GM19043 (cell line): ENCODE data around the gene MPZL3.
A peak's percentile ranks its signal among the peaks of the same experiment; 100 is the strongest.

Experiments used
- ATAC-seq: cut with Tn5 transposase; IDR thresholded peaks from one replicate; pipeline ENCODE4 v1.9.1; 2021; ENCODE audit warnings: low read depth; ENCODE audit not compliant: unreplicated experiment

The MPZL3 gene

DNA sequence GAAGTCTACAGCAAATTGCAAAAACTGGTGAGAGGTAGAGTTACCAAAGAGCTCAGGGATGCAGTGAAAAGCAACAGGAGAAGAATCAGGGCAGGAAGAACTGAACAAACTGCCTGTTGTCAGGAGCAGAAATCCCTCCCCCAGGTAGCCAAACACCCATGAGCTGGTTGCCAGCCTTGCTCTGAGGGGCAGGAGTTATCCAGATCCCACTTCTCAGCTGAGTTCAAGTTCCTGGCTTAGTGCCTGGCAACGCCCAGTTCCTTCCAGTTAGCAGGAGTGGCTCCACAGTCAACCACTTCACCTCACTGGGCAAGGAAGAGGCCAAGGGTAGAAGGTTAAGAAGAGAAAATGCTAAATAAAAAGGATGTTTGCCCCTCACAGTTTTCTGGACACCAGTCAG, 13.8 kb upstream of the MPZL3 start:
- no peak for ATAC-seq

DNA sequence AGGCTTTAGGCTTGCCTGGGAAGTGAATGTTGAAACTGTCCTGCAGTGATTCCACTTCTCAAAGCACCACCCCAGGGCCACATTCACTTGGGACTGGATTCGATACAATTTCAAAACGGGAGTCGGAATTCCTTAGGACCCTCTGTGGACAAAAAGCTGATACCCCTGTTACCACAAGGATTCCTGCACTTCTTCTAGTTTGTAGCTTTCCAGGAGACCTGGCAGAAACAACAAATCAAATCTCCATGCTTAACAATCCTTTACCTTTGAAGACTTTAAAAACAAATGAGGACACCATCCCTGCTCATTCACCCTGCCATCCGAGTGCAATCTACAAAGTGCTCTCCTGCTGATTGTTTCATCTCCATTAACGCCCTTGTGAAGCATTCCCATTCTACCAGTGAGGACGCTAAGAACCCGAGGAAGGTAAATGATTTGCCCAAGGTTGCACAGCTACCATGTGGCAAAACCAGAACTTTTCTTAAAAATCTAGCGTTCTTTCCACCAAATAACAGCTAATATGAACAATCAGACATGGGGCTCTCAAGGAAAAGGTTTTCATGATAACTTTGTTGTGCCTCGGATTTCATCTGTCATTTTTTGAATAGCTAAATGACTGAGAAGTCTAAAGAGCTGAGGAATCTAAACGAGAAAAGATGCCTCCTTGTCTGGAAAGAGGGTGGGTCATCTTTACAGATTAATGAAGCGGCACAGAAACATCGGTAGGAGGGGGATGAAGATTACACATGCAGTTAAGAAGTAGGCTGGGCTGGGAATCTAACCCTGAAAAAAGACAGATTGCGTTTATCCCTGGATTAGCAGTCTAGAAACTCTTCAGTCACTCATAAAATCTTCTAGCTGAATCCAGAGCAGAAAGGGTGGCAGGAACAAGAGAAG, 12.7 kb upstream of the MPZL3 start:
- ATAC-seq, result no peak

DNA sequence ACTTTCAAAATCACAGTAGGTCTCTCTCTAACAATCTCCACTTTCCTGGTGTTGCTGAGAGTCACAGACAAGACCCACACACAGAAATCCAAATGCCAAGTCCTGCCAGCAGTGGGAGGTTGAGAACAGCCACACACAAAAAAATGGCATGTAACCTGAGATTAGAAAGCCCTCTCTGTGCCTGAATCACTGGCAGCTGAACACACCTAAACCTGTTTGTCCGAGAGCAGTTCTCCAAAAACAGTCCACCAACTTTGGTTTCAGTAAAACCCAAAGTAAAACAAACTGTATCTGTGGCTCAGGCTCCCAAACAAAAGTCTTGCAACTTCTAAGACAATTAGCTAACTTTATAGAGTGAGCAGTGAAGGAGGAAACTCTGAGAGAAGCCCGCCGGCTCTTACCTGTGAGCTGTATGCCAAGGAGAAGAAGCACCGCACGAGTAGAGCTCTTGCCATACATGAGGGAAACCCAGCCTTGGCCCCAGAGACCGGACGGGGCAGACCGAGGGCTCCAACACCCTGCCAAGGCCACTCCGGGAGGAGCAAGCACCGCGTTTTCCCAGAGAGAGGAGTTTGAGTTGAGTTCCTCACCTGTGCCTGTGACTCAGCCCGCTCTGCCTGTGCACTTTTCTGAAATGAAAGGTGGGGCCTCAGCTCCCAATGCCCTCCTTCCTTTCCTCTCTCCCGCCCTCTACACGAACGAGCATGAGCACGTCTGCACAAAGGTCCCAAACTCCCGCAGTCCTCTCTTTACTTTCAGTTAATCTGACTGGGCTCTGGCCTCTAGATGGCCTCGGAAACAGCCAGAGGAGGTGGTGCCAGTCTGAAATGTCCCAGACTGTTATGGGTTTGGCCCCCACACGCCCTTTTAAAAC, 11.8 kb upstream of the MPZL3 start, which contains the start of gene MPZL2:
Gene MPZL2 (minus strand): TSS at position 603 of the 874 bp plus-strand sequence. CDS start 144 bp downstream, at position 459.
- ATAC-seq, result no peak

DNA sequence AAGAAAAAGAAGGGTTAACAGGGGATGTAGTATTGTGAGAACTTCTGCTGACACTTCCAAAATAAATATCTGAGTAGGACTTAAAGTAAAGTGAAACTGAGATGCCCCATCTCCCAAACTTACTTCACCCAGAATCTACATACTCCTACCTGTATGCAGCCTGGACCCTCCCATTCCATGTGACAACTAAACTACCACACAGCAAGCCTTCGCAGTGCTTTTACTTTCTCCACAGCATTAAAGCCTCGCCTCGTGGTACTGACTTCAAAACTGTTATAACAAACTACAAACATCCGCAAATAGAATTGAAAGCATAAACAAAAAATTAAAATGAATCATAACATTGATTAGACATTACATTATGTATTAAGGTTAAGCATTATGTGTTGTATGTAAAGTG, 10.9 kb upstream of the MPZL3 start:
- no peak for ATAC-seq

DNA sequence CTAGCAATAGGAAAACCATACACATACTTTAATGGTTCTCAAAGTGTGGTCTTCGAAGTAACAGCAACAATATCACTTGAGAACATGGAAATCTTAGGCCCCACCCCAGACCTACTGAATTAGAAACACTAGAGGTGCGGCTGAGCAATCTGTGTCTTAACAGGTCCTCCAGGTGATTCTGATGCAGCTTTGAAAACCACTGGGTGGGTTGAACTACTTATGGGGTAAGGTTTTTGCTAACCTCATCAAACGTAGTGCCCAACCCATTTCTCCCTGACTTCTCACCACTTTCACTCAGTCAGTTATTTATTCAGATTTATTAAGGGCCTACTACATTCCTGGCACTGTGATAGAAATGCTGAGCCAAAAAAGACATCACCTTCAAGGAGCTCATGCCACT, 8.2 kb upstream of the MPZL3 start:
- ATAC-seq, result no peak

DNA sequence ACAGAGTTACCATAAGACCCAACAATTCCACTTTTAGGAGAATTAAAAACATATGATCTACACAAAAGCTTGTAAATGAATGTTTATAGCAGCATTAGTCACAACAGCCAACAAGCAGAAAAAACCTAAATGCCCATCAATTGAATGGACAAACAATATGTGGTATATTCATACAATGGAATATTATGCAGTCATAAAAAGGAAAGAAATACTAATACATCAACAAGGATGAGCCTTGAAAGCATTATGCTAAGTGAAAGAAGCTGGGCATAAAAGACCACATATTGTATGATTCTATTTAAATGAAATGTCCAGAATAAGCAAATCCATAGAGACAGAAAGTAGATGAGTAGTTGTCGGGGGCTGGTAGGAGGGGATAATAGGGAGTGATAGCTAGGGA, 7.0 kb upstream of the MPZL3 start:
- ATAC-seq, result no peak

- ATAC-seq, result no peak
Measured at GRCh38 chr11:118258410-118258809, 6.2 kb upstream of the MPZL3 start.

DNA sequence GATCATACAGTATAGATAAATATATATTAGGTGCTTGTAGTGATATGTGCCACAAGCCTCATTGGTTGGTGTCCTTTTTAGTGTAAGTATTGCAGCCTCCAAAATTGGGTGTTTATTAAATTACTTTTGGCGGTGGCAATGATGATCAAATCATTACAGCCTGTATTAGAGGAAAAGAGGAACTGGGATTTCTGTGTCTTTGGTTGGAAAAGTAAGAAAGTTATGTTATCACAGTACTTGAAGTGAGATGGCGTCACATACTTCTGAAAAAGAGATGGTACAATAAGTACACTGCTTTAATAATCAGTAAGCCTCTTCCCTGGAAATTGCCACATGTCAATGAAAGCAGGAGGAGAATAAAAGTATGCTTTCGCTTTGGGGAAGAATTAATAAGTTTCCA, 523 bp upstream of the MPZL3 start:
- no peak for ATAC-seq

DNA sequence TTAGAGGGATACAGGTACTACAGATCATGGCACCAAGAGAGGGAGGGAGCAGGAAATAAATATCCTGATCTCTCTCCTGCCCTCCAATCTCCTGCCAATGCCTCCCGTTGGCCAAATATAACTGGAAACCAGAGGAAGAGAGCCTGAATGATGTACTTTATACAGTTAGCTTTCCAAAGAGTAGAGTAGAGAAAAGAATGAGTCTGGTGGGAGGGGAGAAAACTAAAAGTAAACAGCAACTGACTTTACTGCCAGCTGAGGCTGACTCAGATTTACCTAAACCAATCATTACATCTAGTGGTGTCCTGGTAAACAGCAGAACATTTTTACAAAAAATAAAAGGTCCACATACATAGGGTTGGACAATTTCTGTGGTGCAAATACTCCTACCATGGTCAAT, 5.1 kb downstream of the MPZL3 start:
- no peak for ATAC-seq

DNA sequence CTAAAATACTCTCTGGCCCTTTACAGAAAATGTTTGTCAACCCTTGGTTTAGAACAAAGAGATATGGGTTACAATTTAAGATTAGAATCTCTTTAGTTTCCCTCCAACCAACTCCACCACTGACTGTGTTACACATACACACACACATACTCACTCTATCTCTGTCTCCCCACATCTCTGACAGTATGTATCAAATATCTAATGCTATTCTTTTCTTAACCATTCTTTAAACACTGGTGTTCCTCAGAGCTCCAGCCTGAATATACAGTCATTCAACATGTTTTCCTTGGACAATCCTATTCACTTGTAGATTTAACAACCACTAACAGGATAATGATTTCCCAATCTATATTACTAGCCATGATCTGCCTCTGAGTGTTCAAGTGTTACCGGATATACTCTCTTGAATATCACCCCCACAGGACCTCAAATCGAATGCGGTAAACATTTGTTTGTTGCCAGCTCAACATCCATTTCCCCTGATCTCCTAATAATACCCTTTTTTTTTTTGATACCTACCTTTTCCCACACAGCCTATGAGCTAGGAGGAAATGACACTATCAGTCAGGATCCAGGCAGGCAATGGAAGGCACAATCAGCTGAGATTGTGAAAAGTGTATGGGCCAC, 6.1 kb downstream of the MPZL3 start:
- ATAC-seq, result no peak

DNA sequence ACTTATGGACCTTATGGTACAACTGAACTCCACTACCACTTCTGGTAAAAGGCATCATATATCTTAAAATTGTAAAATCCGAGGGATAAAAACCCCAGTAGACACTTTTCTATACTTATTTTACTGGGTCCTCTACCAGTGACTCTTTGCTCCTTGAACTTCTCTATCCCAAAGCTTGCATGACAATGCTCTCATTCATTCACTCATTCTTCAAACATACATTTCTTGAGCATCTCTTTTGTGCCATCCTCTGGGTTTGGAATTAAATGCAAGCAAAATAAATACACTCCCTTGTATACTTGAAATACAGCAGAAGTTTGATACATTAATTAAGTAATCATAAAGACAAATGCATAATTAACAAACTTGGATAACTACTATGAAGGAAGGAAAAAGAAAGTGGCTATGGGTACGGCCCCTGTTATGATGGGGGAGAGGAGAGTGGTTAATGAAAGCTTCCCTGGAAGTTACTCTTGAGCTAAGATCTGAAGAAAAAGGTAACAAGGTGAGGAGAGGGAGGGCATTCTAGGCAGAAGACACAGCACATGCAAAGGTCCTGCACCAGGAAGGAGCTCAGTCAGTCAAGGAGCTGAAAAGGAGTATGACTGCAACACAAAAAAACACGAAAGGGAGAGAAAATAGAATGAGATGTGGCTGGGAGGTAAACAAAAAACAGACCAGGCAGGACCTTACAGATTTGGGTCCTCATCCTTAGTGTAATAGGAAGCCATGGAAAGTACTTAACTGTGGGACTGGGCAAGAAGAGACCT, 8.0 kb downstream of the MPZL3 start:
- no peak for ATAC-seq

DNA sequence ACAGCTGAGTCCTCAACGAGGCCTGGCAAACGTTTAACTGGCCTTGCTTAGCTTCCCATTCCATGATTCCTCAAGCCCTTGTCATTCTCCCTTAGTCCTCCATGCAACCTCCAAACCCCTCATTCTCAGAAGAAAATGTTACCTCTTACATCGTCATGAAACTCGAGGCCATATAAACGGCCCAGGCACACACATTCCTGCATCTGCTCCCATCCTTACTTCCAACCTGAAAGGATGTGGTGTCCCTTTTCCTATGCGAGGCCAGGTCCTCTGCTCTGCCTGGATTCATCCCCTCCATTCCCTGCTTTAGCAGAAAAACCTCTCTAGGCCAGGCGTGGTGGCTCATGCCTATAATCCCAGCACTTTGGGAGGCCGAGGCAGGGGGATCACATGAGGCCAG, 9.0 kb downstream of the MPZL3 start:
- ATAC-seq, result no peak

- no peak for ATAC-seq
Measured at GRCh38 chr11:118241764-118242098, 10.4 kb downstream of the MPZL3 start.

- ATAC-seq, result peak; percentile 76
Measured at GRCh38 chr11:118240999-118241763, 11.0 kb downstream of the MPZL3 start.

DNA sequence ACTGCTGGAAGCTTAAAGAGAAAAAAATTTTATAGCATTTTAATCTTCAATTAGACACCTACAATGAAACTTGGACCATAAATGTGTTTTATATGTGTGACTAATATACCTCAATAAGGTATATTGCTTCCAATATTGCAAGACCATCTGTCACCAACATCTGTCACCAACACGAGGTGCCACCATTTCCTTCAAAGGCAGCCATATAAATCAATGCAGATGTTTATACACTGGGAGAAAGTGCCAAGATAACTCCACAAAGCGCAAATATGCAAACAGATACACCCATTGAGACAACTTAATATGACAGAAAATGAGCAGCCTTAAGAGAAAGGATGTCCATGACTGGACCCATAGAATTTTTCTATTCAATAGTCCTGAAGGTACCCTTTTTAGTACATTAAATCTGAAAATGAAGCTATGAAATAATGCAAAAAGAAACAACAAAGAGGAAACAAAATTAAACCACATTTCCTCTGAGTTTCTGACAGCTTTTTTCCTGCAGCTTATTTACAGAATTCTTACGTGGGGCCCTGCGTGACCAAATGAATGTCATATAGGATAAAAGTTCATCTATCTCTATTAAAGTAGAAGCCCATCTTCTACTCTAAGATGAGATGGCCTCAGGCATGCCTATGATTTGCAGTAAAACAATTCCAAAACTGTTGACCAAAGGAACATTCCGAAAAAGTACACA, 12.5 kb downstream of the MPZL3 start:
- no peak for ATAC-seq

DNA sequence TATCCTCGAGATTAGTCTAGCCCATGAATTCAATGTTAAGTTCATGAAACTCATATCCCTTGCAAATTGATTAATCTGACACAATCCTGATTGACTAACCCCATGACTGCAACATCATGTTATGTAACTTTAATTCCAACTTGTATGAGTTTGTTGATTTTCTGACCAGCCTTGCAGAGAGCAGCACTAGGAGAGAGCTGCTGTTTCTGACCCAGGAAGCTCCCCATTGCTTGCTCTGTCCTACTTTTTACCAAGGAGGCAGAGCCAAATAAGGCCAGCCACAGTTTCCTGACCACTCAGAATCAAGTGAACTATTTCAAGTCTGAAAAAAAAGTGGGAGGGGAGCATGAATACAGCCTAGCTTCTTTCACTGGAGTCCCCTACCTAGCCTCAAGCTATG, 13.2 kb downstream of the MPZL3 start:
- no peak for ATAC-seq

DNA sequence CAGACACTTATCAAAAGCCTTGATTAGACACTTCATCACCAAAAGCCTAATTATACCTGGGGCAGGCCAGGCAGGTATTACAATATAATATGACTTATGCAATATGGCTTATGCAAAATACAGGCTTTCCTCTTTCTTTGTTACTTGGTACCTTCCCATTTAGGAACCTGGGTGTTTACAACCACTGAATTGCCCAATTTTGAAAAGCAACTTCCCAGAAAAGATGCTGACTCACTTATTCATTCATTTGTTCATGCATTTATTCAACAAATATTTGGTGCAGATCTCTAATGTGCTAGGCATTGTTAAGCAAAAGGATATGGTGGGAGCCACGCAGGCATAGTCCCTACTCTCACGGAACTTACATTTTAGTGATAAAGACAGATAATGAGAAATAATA, 13.7 kb downstream of the MPZL3 start:
- ATAC-seq, result no peak

DNA sequence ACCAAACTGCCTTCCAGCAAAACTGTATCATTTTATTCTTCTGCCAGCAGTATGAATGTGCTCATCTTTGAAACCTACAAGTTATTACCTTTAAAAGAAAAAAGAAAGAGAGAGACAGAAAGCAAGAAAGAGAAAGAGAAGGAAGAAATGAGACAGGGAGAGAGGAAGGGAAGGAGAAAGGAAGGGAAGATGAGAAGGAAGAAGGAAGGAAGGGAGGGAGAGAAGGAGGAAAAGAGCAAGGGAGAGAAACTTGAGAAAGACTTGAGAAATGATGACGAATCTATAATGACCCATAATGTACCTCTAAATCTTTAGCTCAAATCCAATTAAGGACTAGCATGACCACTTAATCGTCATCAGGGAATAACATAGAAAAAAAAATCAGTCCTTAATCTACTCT, 16.0 kb downstream of the MPZL3 start:
- ATAC-seq, result no peak

DNA sequence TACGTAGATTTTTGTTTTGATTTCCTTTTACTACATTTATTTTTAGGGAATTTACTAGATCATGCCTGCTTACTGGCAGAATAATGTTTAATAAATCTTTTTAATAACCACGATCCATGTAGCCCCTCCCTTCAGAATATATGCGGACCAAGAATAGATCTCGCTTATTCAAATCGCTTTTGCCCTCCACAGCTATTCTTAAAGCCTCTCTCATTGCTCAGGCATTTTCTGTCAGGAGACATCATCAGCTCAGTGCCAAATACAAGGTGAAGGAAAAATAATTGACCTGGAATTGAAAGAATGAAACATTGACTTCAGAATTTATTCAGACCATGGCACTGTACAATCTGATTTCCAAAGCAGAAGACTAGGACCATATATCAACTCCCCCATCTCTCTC, 17.3 kb downstream of the MPZL3 start:
- no peak for ATAC-seq
